ENCODE data around the gene SRD5A3.
"Not testable (repeated sequence)": the region's sequence is repeated elsewhere in the genome, so short reads cannot be mapped to it uniquely, and the experiment has no call there.

The SRD5A3 gene

DNA sequence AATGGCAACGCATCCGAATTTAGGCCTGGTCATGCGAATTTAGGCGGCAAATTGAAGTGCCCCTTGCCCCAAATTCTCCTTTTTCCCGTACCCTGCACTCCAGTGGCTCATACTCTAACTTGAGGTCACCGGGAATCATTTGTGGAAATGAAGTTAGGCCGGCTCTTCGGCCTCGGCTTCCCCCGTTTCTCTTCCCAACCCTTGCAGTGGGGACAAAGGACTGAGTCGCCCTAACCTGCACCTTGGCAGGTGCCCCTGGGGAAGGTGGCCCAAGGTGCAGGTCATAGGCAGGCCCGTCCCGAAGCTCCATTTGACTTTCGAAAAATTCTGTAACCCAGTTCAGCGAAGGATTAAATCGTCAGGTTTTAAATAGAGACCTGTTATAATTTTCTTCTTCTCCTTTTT lies 811 bp downstream of the SRD5A3 start:
- no peak for DNase-seq (ENCODE audit: low read depth in 2 of 2)

GRCh38 chr4:55347610-55348228 lies 1.7 kb downstream of the SRD5A3 start:
- DNase-seq (ENCODE audit: low read depth in 2 of 2): no peak

GRCh38 chr4:55348466-55348865 lies 2.4 kb downstream of the SRD5A3 start:
- DNase-seq (ENCODE audit: low read depth in 2 of 2): no peak

- DNase-seq (ENCODE audit: low read depth in 2 of 2): not testable (repeated sequence)
Measured at GRCh38 chr4:55350870-55351269, 4.8 kb downstream of the SRD5A3 start.

DNA sequence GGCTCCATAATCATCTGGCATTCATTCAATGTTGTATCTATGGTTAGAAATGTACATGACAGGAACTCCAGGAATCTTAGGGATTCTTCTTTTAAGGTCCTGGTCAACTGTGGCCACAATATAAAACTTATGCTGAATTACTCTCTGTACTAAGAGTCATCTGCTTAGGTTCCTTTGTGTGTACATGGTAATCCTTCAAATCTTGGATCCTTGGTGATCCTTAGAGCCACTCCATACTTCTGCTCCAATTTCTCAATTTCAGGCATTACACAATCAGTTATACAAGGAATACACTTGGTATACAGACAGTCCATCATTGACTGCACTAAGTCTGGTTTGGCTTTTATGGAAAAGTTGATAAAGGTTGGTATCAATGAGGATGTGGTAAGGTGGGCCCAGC lies 5.8 kb downstream of the SRD5A3 start:
- no peak for DNase-seq (ENCODE audit: low read depth in 2 of 2)

- no peak for DNase-seq (ENCODE audit: low read depth in 2 of 2)
Measured at GRCh38 chr4:55352726-55353125, 6.7 kb downstream of the SRD5A3 start.

GRCh38 chr4:55353228-55353747 lies 7.2 kb downstream of the SRD5A3 start:
- not testable (repeated sequence) for DNase-seq (ENCODE audit: low read depth in 2 of 2)

DNA sequence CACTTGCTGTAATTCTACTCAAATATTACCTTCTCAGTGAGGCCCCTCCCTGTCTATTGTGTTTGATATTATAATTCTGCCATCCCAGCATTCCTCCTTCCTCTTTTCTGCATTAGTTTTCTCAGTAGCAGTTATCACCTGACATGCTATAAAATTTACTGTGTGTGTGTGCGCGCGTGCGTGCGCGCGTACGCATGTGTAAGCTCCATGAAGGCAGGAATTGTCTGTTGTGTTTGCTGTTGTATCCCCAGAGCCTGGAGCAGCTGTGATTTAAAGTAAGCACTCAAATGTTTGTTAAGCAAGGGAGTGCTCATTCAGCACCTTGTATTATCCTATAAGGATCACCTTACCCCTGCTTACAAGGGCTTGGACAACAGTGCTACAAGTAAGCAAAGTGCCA lies 8.6 kb downstream of the SRD5A3 start:
- no peak for DNase-seq (ENCODE audit: low read depth in 2 of 2)

DNA sequence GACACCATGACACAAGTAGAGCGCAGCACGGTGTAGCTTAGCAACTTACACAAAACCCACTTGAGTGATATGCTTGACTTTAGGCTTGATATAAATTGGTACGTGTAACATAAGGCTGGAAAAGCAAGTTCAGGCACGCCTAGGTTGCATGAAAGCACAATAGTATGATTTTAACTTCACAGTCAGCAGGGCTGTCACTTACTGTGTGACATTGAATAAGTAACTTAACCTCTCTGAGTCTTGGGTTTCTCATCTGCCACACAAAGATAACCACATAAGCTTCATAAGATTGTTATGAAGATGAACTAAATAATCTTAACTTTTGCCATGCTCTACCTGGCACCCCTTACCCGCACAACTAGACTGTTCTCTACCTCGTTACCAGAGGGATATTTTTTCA lies 9.5 kb downstream of the SRD5A3 start:
- no peak for DNase-seq (ENCODE audit: low read depth in 2 of 2)

GRCh38 chr4:55356991-55357461 lies 11.0 kb downstream of the SRD5A3 start:
- DNase-seq (ENCODE audit: low read depth in 2 of 2): no peak

- no peak for DNase-seq (ENCODE audit: low read depth in 2 of 2)
Measured at GRCh38 chr4:55358246-55358645, 12.2 kb downstream of the SRD5A3 start.

GRCh38 chr4:55358668-55359067 lies 12.6 kb downstream of the SRD5A3 start:
- no peak for DNase-seq (ENCODE audit: low read depth in 2 of 2)

DNA sequence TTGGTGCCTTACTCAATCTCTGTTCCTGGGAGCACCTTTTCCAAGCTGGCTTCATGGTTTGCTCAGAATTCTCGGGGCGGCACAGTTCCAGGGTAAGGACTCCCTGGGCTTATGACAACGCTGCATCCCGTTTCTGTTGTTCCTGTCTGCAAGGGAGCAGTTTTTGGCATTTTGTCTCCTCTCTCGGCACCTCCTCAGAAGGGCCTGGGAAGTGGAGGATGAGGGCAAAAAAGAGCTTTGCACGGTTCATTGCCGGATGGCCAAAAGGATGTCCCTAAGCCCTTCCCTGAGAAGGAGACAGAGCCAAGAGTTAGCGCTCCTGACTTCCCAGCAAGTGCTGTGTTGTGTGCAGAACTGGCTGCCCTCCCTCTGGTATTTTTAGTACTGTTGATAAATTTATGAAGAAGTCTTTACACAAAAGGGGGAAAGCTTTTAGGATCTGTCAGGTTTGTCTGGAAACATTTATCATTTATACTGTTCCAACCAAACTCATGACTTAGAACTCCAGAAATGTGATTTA lies 13.4 kb downstream of the SRD5A3 start:
- no peak for DNase-seq (ENCODE audit: low read depth in 2 of 2)

DNA sequence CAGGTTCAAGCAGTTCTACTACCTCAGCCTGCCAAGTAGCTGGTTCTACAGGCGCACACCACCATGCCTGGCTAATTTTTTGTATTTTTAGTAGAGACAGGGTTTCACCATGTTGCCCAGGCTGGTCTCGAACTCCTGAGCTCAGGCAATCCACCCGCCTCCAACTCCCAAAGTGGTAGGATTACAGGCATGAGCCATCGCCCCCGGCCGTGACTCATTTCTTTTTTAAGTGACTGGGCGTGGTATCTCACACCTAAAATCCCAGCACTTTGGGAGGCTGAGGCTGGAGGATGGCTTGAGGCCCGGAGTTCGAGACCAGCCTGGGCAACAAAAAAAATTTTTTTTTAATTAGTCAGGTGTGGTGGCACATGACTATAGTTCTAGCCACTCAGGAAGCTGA lies 16.9 kb downstream of the SRD5A3 start:
- DNase-seq (ENCODE audit: low read depth in 2 of 2): not testable (repeated sequence)

DNA sequence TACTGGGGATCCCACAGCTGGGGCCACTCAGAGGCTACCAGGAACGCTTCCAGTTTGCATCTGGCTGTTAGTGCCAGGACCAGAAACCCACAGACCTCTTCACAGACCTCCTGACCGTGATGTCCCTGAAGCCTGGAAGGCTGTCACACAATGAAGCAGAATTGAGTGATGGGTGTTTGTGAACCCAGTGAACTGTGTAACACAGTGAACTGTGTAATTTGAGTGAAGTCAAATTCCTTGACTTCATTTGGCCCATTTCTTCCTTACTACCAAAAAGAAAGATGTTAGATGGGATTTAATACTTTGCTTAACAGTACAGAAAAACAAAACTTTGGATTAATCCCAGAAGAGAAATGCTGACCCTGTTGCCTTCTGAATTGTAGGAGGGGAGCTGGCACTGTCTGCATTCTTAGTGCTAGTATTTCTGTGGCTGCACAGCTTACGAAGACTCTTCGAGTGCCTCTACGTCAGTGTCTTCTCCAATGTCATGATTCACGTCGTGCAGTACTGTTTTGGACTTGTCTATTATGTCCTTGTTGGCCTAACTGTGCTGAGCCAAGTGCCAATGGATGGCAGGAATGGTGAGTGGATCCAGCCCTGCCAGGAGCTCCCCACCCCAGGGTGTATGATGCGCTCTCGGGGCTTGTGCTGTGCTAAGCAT lies 17.8 kb downstream of the SRD5A3 start:
- no peak for DNase-seq (ENCODE audit: low read depth in 2 of 2)

DNA sequence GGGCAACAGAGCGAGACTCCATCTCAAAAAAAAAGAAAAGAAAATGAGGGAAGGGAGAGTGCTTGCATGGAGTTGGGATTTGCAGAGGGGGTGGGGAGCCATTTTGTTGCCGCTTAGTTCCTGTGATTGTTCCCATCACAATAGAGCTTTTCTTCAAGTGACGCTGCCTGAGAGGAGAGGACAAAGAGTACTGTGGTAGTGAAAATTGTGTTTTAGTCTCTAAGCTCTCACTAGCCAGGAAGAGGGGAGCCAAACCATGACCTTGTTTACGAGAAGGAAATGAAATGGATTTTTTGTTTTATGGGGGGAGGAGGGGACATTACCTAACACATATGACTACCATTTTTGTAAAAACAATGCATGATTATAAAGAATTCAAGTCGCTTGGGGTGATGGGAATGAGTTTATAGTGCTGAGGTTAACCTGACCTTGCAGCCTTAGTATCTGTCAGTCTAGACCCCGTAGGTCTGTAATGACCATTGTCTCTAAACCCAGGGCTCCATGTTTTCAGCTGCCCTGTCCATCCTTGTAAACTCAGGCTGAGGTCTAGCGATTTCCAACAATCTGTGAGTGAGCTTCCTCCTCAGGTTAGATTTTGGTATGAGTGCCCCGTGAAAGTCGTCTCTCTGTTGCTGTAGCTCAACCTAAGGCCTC lies 18.8 kb downstream of the SRD5A3 start:
- no peak for DNase-seq (ENCODE audit: low read depth in 2 of 2)

GRCh38 chr4:55365345-55365728 lies 19.3 kb downstream of the SRD5A3 start:
- no peak for DNase-seq (ENCODE audit: low read depth in 2 of 2)

DNA sequence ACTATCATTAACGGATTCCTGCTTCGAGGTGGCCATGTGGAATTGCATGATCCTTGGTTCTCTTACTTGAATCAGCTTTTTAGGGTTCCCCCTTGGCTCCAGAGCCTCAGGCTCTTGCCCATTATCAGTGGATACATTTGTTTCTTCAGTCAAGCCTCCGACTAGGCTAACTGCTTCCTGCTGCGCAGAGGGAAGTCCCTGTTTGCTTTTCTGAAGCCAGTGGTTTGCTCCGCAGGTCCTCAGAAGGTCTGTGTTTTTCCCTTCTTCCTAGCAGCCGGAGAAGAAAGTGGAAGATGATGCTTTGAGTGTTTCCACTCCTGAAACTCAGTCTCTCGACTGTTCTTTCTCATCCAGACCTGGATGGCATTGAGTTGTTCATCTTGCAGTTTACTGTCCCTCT lies 20.6 kb downstream of the SRD5A3 start:
- DNase-seq (ENCODE audit: low read depth in 2 of 2): no peak

- DNase-seq (ENCODE audit: low read depth in 2 of 2): no peak
Measured at GRCh38 chr4:55367084-55367722, 21.2 kb downstream of the SRD5A3 start.

- no peak for DNase-seq (ENCODE audit: low read depth in 2 of 2)
Measured at GRCh38 chr4:55369968-55370367, 23.9 kb downstream of the SRD5A3 start.

- no peak for DNase-seq (ENCODE audit: low read depth in 2 of 2)
Measured at GRCh38 chr4:55372259-55372658, 26.2 kb downstream of the SRD5A3 start.

- no peak for DNase-seq (ENCODE audit: low read depth in 2 of 2)
Measured at GRCh38 chr4:55373461-55373860, 27.4 kb downstream of the SRD5A3 start.

Data from stimulated activated CD4-positive, alpha-beta T cell treated with anti-CD3 and anti-CD28 coated beads, Interleukin-1b, Interleukin-23, amount 100 ng/mL, for 1 hour (primary cell).